Naive thymus-derived CD4-positive, alpha-beta T cell (primary cell): ENCODE measurements around the gene SLC35F1. TPM values are rescaled to one million over a fixed set of nuclear protein-coding genes. Genes with fewer than 3 reads are reported as not detected.

Source experiments
- ATAC-seq: fragments of 150-1000 bp; cut with Tn5 transposase; 2 replicates; pipeline ENCODE4 v1.10.0; 2021; ENCODE audit warnings: mild to moderate bottlenecking, moderate library complexity
- CTCF ChIA-PET: fragments of 350-600 bp; sonication (Branson Sonifier 250); formaldehyde crosslinking; loops from one replicate; lab custom pipeline; 2021; ENCODE audit warnings: antibody characterized with exemption; lab: Charles Lee
- POLR2A ChIA-PET: fragments of 350-600 bp; sonication (Branson Sonifier 250); formaldehyde crosslinking; loops from one replicate; lab custom pipeline; 2021; ENCODE audit warnings: antibody characterized with exemption, inconsistent platforms; lab: Charles Lee
- DNase-seq, 9 donors: peaks; one replicate each; pipeline versions ENCODE4 v3.0.0 to v3.0.0-alpha.2; 2020 to 2022; ENCODE audit warnings: mixed read lengths in 1 of 9
- H3K27ac ChIP-seq: one replicate; pipeline ENCODE4 v1.7.0; 2013; ENCODE audit warnings: mild to moderate bottlenecking, low read depth, low read length, moderate library complexity
- H3K27me3 ChIP-seq, 2 donors: one replicate each; pipeline ENCODE4 v1.7.0; 2013; ENCODE audit warnings: low read length in 2 of 2, mild to moderate bottlenecking in 2 of 2, moderate library complexity in 2 of 2; ENCODE audit not compliant: control insufficient read depth in 2 of 2, insufficient read depth in 2 of 2
- H3K36me3 ChIP-seq, 3 experiments: 1 replicate in 2 of 3; 2 replicates in 1 of 3; pipeline ENCODE4 v1.7.0; 2013; ENCODE audit warnings: low read length in 3 of 3, mild to moderate bottlenecking in 3 of 3, moderate library complexity in 1 of 3; ENCODE audit not compliant: insufficient read depth in 3 of 3, control insufficient read depth in 2 of 3
- H3K4me1 ChIP-seq, 2 donors: one replicate each; pipeline ENCODE4 v1.7.0; 2013; ENCODE audit warnings: low read length in 2 of 2, mild to moderate bottlenecking in 2 of 2, moderate library complexity in 1 of 2; ENCODE audit not compliant: control insufficient read depth in 2 of 2, insufficient read depth in 2 of 2
- H3K4me3 ChIP-seq: 2 replicates; pipeline ENCODE4 v1.7.0; 2013; ENCODE audit warnings: mild to moderate bottlenecking, low read length
- H3K9me3 ChIP-seq, 3 experiments: 1 replicate in 2 of 3; 2 replicates in 1 of 3; pipeline ENCODE4 v1.7.0; 2013; ENCODE audit warnings: low read length in 3 of 3; ENCODE audit not compliant: control insufficient read depth in 2 of 3
- H3K27ac Mint-ChIP-seq, 9 donors: one replicate each; pipeline ENCODE4 v1.8.0; 2020 to 2022; ENCODE audit warnings: mixed read lengths in 9 of 9, mild to moderate bottlenecking in 8 of 9, moderate library complexity in 5 of 9, inconsistent platforms in 2 of 9
- H3K27me3 Mint-ChIP-seq, 5 donors: one replicate each; pipeline ENCODE4 v1.8.0; 2021 to 2022; ENCODE audit warnings: mixed read lengths in 5 of 5, mild to moderate bottlenecking in 1 of 5
- H3K36me3 Mint-ChIP-seq, 5 donors: one replicate each; pipeline ENCODE4 v1.8.0; 2020 to 2022; ENCODE audit warnings: mixed read lengths in 5 of 5, mild to moderate bottlenecking in 3 of 5, inconsistent platforms in 1 of 5
- H3K4me1 Mint-ChIP-seq, 7 donors: one replicate each; pipeline ENCODE4 v1.8.0; 2020 to 2022; ENCODE audit warnings: mixed read lengths in 7 of 7, mild to moderate bottlenecking in 3 of 7, inconsistent platforms in 1 of 7
- H3K4me3 Mint-ChIP-seq, 10 donors: one replicate each; pipeline ENCODE4 v1.8.0; 2020 to 2022; ENCODE audit warnings: mild to moderate bottlenecking in 10 of 10, mixed read lengths in 10 of 10, moderate library complexity in 6 of 10, inconsistent platforms in 2 of 10
- H3K9me3 Mint-ChIP-seq, 11 donors: one replicate each; pipeline ENCODE4 v1.8.0; 2020 to 2022; ENCODE audit warnings: mixed read lengths in 11 of 11, mild to moderate bottlenecking in 4 of 11, inconsistent platforms in 1 of 11, moderate library complexity in 1 of 11
- intact Hi-C, 2 donors: fragments of 100-400 bp; cut with micrococcal nuclease; formaldehyde crosslinking; loops; one replicate each; pipeline ENCODE4 v1.15.1; 2023
- polyA plus RNA-seq, 2 donors: library from polyadenylated mRNA; unstranded; fragments of 300-500 nt; fragmentation: Illumina TruSeq; gene quantifications; one replicate each; pipeline ENCODE4 v1.2.3, GENCODE V29; 2021
- total RNA-seq, 6 experiments: library from RNA in 5 of 6; stranded (reverse) in 5 of 6; gene quantifications; 1 replicate in 5 of 6; 2 replicates in 1 of 6; pipeline ENCODE4 v1.2.3 and lab custom pipeline; 2021 to 2026

SLC35F1 gene
- total and polyA plus RNA-seq, 7 experiments from 2014 or later = not detected

GRCh38 chr6:118198746-118199145 lies 291.7 kb downstream of the SLC35F1 start:
- Mint-ChIP-seq H3K27me3 (peaks cover 0 to 4% (median 0%) of the 10 kb centered on the region in 5 donors), H3K4me1 (no peaks in the 10 kb centered on the region), H3K36me3 (no peaks in the 10 kb centered on the region), H3K4me3 (no peak overlapping the region), H3K9me3 (no peaks in the 10 kb centered on the region), H3K27ac (no peak overlapping the region)
- no peak for ATAC-seq
- Histone ChIP-seq H3K27ac (no peak overlapping the region), H3K36me3 (no peaks in the 10 kb centered on the region), H3K4me1 (no peaks in the 10 kb centered on the region), H3K9me3 (no peaks in the 10 kb centered on the region), H3K4me3 (no peak overlapping the region), H3K27me3 (no peaks in the 10 kb centered on the region)
- intact Hi-C loops = no loop called here
- ChIA-PET POLR2A (no interaction called here), CTCF (no interaction called here)
- no peak for DNase-seq

GRCh38 chr6:118200160-118200559 lies 293.1 kb downstream of the SLC35F1 start:
- H3K9me3 ChIP-seq = no peaks in the 10 kb centered on the region
- no peaks in the 10 kb centered on the region for H3K36me3 ChIP-seq
- Mint-ChIP-seq H3K36me3 (no peaks in the 10 kb centered on the region), H3K27me3 (peaks cover 0 to 4% (median 0%) of the 10 kb centered on the region in 5 donors), H3K4me1 (no peaks in the 10 kb centered on the region), H3K27ac (no peak overlapping the region), H3K4me3 (no peak overlapping the region), H3K9me3 (no peaks in the 10 kb centered on the region)
- peaks cover 0 to 2% of the 10 kb centered on the region in 2 donors for H3K27me3 ChIP-seq
- ChIA-PET POLR2A (no interaction called here), CTCF (no interaction called here)
- H3K4me3 ChIP-seq = no peak overlapping the region
- no peak for DNase-seq
- no peak overlapping the region for H3K27ac ChIP-seq
- no peaks in the 10 kb centered on the region for H3K4me1 ChIP-seq
- ATAC-seq = no peak
- intact Hi-C loops = no loop called here

- Histone ChIP-seq H3K4me1 (no peaks in the 10 kb centered on the region), H3K27me3 (peaks cover 0 to 2% of the 10 kb centered on the region in 2 donors), H3K9me3 (no peaks in the 10 kb centered on the region), H3K27ac (no peak overlapping the region), H3K36me3 (no peaks in the 10 kb centered on the region), H3K4me3 (no peak overlapping the region)
- Mint-ChIP-seq H3K4me3 (no peak overlapping the region), H3K27me3 (peaks cover 0 to 4% (median 0%) of the 10 kb centered on the region in 5 donors), H3K27ac (no peak overlapping the region), H3K36me3 (no peaks in the 10 kb centered on the region), H3K9me3 (no peaks in the 10 kb centered on the region), H3K4me1 (no peaks in the 10 kb centered on the region)
- CTCF ChIA-PET = no interaction called here
- ATAC-seq = no peak
- intact Hi-C loops = no loop called here
- no peak for DNase-seq
- POLR2A ChIA-PET = no interaction called here
These were observed 295.5 kb downstream of the SLC35F1 start for GRCh38 chr6:118202517-118202916.

GRCh38 chr6:118203545-118203944 lies 296.5 kb downstream of the SLC35F1 start:
- ChIA-PET CTCF (no interaction called here), POLR2A (no interaction called here)
- no peak overlapping the region for H3K4me3 Mint-ChIP-seq
- peaks cover 0 to 4% (median 0%) of the 10 kb centered on the region in 5 donors for H3K27me3 Mint-ChIP-seq
- no peak overlapping the region for H3K27ac Mint-ChIP-seq
- Histone ChIP-seq H3K27ac (no peak overlapping the region), H3K4me3 (no peak overlapping the region), H3K36me3 (no peaks in the 10 kb centered on the region), H3K4me1 (no peaks in the 10 kb centered on the region), H3K9me3 (no peaks in the 10 kb centered on the region), H3K27me3 (peaks cover 0 to 2% of the 10 kb centered on the region in 2 donors)
- intact Hi-C loops = no loop called here
- ATAC-seq (no peak), DNase-seq (no peak)
- H3K36me3 Mint-ChIP-seq = no peaks in the 10 kb centered on the region
- no peaks in the 10 kb centered on the region for H3K4me1 Mint-ChIP-seq
- H3K9me3 Mint-ChIP-seq = no peaks in the 10 kb centered on the region

GRCh38 chr6:118206221-118206620 lies 299.2 kb downstream of the SLC35F1 start:
- Histone ChIP-seq H3K4me3 (no peak overlapping the region), H3K36me3 (no peaks in the 10 kb centered on the region), H3K27ac (no peak overlapping the region), H3K9me3 (no peaks in the 10 kb centered on the region), H3K27me3 (peaks cover 0 to 2% of the 10 kb centered on the region in 2 donors), H3K4me1 (no peaks in the 10 kb centered on the region)
- Mint-ChIP-seq H3K4me1 (no peaks in the 10 kb centered on the region), H3K4me3 (no peak overlapping the region), H3K27me3 (peaks cover 0 to 5% (median 0%) of the 10 kb centered on the region in 5 donors), H3K36me3 (no peaks in the 10 kb centered on the region), H3K9me3 (no peaks in the 10 kb centered on the region), H3K27ac (no peak overlapping the region)
- DNase-seq (no peak), ATAC-seq (no peak)
- ChIA-PET CTCF (no interaction called here), POLR2A (no interaction called here)
- intact Hi-C loops = no loop called here

GRCh38 chr6:118207947-118208346 lies 300.9 kb downstream of the SLC35F1 start:
- CTCF ChIA-PET = interaction anchor here (0.6 kb wide), 1 partner anchor 758 kb away, joined by 3 read pairs; no protein-coding TSS in a partner anchor
- no peaks in the 10 kb centered on the region for H3K4me1 Mint-ChIP-seq
- H3K9me3 Mint-ChIP-seq = no peaks in the 10 kb centered on the region
- no peak for DNase-seq
- no peak overlapping the region for H3K4me3 ChIP-seq
- POLR2A ChIA-PET = no interaction called here
- no peak overlapping the region for H3K27ac ChIP-seq
- no peaks in the 10 kb centered on the region for H3K36me3 Mint-ChIP-seq
- H3K27ac Mint-ChIP-seq = no peak overlapping the region
- no peaks in the 10 kb centered on the region for H3K9me3 ChIP-seq
- peaks cover 0 to 2% of the 10 kb centered on the region in 2 donors for H3K27me3 ChIP-seq
- H3K4me1 ChIP-seq = no peaks in the 10 kb centered on the region
- intact Hi-C loops = no loop called here
- no peaks in the 10 kb centered on the region for H3K36me3 ChIP-seq
- peaks cover 0 to 5% (median 0%) of the 10 kb centered on the region in 5 donors for H3K27me3 Mint-ChIP-seq
- ATAC-seq = no peak
- H3K4me3 Mint-ChIP-seq = no peak overlapping the region

GRCh38 chr6:118212451-118213173 lies 305.5 kb downstream of the SLC35F1 start:
- no peak for DNase-seq
- intact Hi-C loops = no loop called here
- no peaks in the 10 kb centered on the region for H3K4me1 ChIP-seq
- H3K9me3 ChIP-seq = no peaks in the 10 kb centered on the region
- ChIA-PET CTCF (no interaction called here), POLR2A (no interaction called here)
- no peaks in the 10 kb centered on the region for H3K36me3 ChIP-seq
- Mint-ChIP-seq H3K36me3 (no peaks in the 10 kb centered on the region), H3K4me1 (no peaks in the 10 kb centered on the region), H3K9me3 (no peaks in the 10 kb centered on the region), H3K27ac (no peak overlapping the region), H3K27me3 (peaks cover 0 to 10% (median 6%) of the 10 kb centered on the region in 5 donors), H3K4me3 (no peak overlapping the region)
- ATAC-seq = no peak
- no peak overlapping the region for H3K27ac ChIP-seq
- no peak overlapping the region for H3K4me3 ChIP-seq
- H3K27me3 ChIP-seq = no peaks in the 10 kb centered on the region
